Liver (tissue), 9 donors: ENCODE measurements around the gene GPD1L. TPM values are rescaled to one million over a fixed set of nuclear protein-coding genes. Genes with fewer than 3 reads are reported as not detected.

ENCODE experiments used
- DNase-seq: peaks from one replicate; pipeline ENCODE4 v3.0.0-alpha.2; 2017; ENCODE audit warnings: low spot score
- H3K27ac ChIP-seq, 2 donors: one replicate each; pipeline ENCODE4 v1.7.0; 2013; ENCODE audit warnings: inconsistent platforms in 2 of 2, low read length in 2 of 2, control low read depth in 1 of 2, low read depth in 1 of 2, mild to moderate bottlenecking in 1 of 2
- H3K27me3 ChIP-seq, 4 donors: one replicate each; pipeline versions ENCODE4 v1.6.1 to v1.7.0; 2013; ENCODE audit warnings: low read length in 3 of 4, inconsistent platforms in 1 of 4, mild to moderate bottlenecking in 1 of 4, moderate library complexity in 1 of 4; ENCODE audit not compliant: control insufficient read depth in 4 of 4, insufficient read depth in 4 of 4
- H3K36me3 ChIP-seq, 4 donors: one replicate each; pipeline versions ENCODE4 v1.6.1 to v1.7.0; 2013; ENCODE audit warnings: low read length in 3 of 4, mild to moderate bottlenecking in 3 of 4, low read depth in 1 of 4, moderate library complexity in 1 of 4; ENCODE audit not compliant: control insufficient read depth in 4 of 4, insufficient read depth in 3 of 4
- H3K4me1 ChIP-seq, 4 donors: one replicate each; pipeline versions ENCODE4 v1.6.1 to v1.7.0; 2013; ENCODE audit warnings: low read length in 3 of 4, mild to moderate bottlenecking in 3 of 4, moderate library complexity in 1 of 4; ENCODE audit not compliant: control insufficient read depth in 4 of 4, insufficient read depth in 4 of 4
- H3K4me3 ChIP-seq, 3 donors: one replicate each; pipeline versions ENCODE4 v1.6.1 to v1.7.0; 2013; ENCODE audit warnings: low read length in 3 of 3, control low read depth in 1 of 3, low read depth in 1 of 3, mild to moderate bottlenecking in 1 of 3
- H3K9ac ChIP-seq, 2 donors: one replicate each; pipeline ENCODE4 v1.7.0; 2013; ENCODE audit warnings: low read length in 2 of 2, mild to moderate bottlenecking in 2 of 2, moderate library complexity in 2 of 2, control low read depth in 1 of 2, low read depth in 1 of 2
- H3K9me3 ChIP-seq, 4 donors: one replicate each; pipeline versions ENCODE4 v1.6.1 to v1.7.0; 2013; ENCODE audit warnings: low read length in 3 of 4; ENCODE audit not compliant: control insufficient read depth in 4 of 4
- ATF3 ChIP-seq: IDR thresholded peaks from 2 replicates; pipeline ENCODE4 v1.6.1; 2016; ENCODE audit warnings: antibody characterized with exemption
- EGR1 ChIP-seq, 2 donors: IDR thresholded peaks; 2 replicates each; pipeline ENCODE4 v1.6.1; 2016 to 2018; ENCODE audit warnings: antibody characterized with exemption in 2 of 2, low read depth in 2 of 2
- FOXA1 ChIP-seq: IDR thresholded peaks from 2 replicates; pipeline ENCODE4 v1.6.1; 2016; ENCODE audit warnings: antibody characterized with exemption
- FOXA2 ChIP-seq: IDR thresholded peaks from 2 replicates; pipeline ENCODE4 v1.6.1; 2016; ENCODE audit warnings: antibody characterized with exemption
- GABPA ChIP-seq, 2 donors: IDR thresholded peaks in 1 of 2; conservative IDR thresholded peaks in 1 of 2; 2 replicates each; pipeline ENCODE4 v1.6.1; 2016; ENCODE audit warnings: antibody characterized with exemption in 2 of 2, mild to moderate bottlenecking in 1 of 2, moderate library complexity in 1 of 2
- HNF4A ChIP-seq, 2 donors: conservative IDR thresholded peaks; 2 replicates each; pipeline ENCODE4 v1.6.1; 2016; ENCODE audit warnings: antibody characterized with exemption in 2 of 2, mild to moderate bottlenecking in 2 of 2
- HNF4G ChIP-seq: IDR thresholded peaks from 2 replicates; pipeline ENCODE4 v1.6.1; 2016; ENCODE audit warnings: antibody characterized with exemption
- JUND ChIP-seq, 2 donors: IDR thresholded peaks; 2 replicates each; pipeline ENCODE4 v1.6.1; 2016; ENCODE audit warnings: antibody characterized with exemption in 2 of 2
- NR2F2 ChIP-seq: IDR thresholded peaks from 2 replicates; pipeline ENCODE4 v1.6.1; 2016; ENCODE audit warnings: antibody characterized with exemption
- RAD21 ChIP-seq, 2 donors: IDR thresholded peaks; 2 replicates each; pipeline ENCODE4 v1.6.1; 2016; ENCODE audit warnings: antibody characterized with exemption in 2 of 2, mild to moderate bottlenecking in 2 of 2
- REST ChIP-seq: IDR thresholded peaks from 2 replicates; pipeline ENCODE4 v1.6.1; 2016; ENCODE audit warnings: antibody characterized with exemption, mild to moderate bottlenecking
- RXRA ChIP-seq, 2 donors: IDR thresholded peaks; 2 replicates each; pipeline ENCODE4 v1.6.1; 2017 to 2018; ENCODE audit warnings: antibody characterized with exemption in 2 of 2, mild to moderate bottlenecking in 1 of 2
- SP1 ChIP-seq: IDR thresholded peaks from 2 replicates; pipeline ENCODE4 v1.6.1; 2018; ENCODE audit warnings: antibody characterized with exemption, mild to moderate bottlenecking
- TAF1 ChIP-seq: conservative IDR thresholded peaks from 2 replicates; pipeline ENCODE4 v1.6.1; 2016; ENCODE audit warnings: antibody characterized with exemption, mild to moderate bottlenecking
- YY1 ChIP-seq: IDR thresholded peaks from 2 replicates; pipeline ENCODE4 v1.6.1; 2016; ENCODE audit warnings: antibody characterized with exemption, mild to moderate bottlenecking
- ZBTB33 ChIP-seq: IDR thresholded peaks from 2 replicates; pipeline ENCODE4 v1.6.1; 2016; ENCODE audit warnings: antibody characterized with exemption
- WGBS: extraction: QIAGEN DNeasy Blood & Tissue Kit; methylation state at CpG from one replicate; pipeline ENCODE4 v1.1.7; 2013; 5-methylcytosine and 5-hydroxymethylcytosine counted together
- polyA plus RNA-seq, 2 donors: library from polyadenylated mRNA; stranded (reverse) in 1 of 2; unstranded in 1 of 2; fragments of 200-250 nt in 1 of 2; fragments of >200 nt in 1 of 2; fragmentation: Nextera tagmentation in 1 of 2; extraction: Ambion mirVana in 1 of 2; gene quantifications; one replicate each; pipeline versions ENCODE4 v1.2.1 to v1.2.3, GENCODE V29; 2013 to 2015
- total RNA-seq, 2 donors: library from RNA; depleted of rRNA; stranded (reverse); fragments of >200 nt; gene quantifications; one replicate each; pipeline ENCODE4 v1.2.3, GENCODE V29; 2014
- TF ChIP-seq, protein P1 (sequence below): fragments of 150-350 bp; IDR thresholded peaks from 2 replicates; pipeline ENCODE4 v1.5.1; 2017; ENCODE audit warnings: improper control_type of control experiment, low read depth, low read length; ENCODE audit not compliant: missing input control
- donor health status: healthy.
- donor health status: healthy.
- donor health status: healthy.
- donor health status: healthy.
- donor health status: healthy.

The GPD1L gene
- total and polyA plus RNA-seq, 4 donors, result 1.4 to 5.0 (median 3.1) TPM

- H3K27ac ChIP-seq, result no peak overlapping the region
- H3K4me3 ChIP-seq, result no peak overlapping the region
- DNase-seq, result no peak
- TF ChIP-seq SP1 (no peak), HNF4A (conservative IDR thresholded peaks at IDR 0.05) (no peak)
- TF ChIP-seq, protein P1, sequence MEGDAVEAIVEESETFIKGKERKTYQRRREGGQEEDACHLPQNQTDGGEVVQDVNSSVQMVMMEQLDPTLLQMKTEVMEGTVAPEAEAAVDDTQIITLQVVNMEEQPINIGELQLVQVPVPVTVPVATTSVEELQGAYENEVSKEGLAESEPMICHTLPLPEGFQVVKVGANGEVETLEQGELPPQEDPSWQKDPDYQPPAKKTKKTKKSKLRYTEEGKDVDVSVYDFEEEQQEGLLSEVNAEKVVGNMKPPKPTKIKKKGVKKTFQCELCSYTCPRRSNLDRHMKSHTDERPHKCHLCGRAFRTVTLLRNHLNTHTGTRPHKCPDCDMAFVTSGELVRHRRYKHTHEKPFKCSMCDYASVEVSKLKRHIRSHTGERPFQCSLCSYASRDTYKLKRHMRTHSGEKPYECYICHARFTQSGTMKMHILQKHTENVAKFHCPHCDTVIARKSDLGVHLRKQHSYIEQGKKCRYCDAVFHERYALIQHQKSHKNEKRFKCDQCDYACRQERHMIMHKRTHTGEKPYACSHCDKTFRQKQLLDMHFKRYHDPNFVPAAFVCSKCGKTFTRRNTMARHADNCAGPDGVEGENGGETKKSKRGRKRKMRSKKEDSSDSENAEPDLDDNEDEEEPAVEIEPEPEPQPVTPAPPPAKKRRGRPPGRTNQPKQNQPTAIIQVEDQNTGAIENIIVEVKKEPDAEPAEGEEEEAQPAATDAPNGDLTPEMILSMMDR, result no peak
- H3K4me1 ChIP-seq, result no peaks in the 10 kb centered on the region
- no peak overlapping the region for H3K9ac ChIP-seq
- H3K36me3 ChIP-seq, result no peaks in the 10 kb centered on the region
- peaks cover 0 to 11% (median 3%) of the 10 kb centered on the region in 4 donors for H3K27me3 ChIP-seq
- H3K9me3 ChIP-seq, result no peaks in the 10 kb centered on the region
- 89% methylated on average over 6 of the region's 6 CpGs for whole genome bisulfite sequencing
Measured at GRCh38 chr3:32089476-32089875, 16.9 kb upstream of the GPD1L start.

GRCh38 chr3:32093204-32093603 lies 13.2 kb upstream of the GPD1L start:
- Histone ChIP-seq H3K4me3 (no peak overlapping the region), H3K4me1 (no peaks in the 10 kb centered on the region), H3K36me3 (no peaks in the 10 kb centered on the region), H3K27me3 (peaks cover 0 to 7% (median 1%) of the 10 kb centered on the region in 4 donors), H3K9me3 (no peaks in the 10 kb centered on the region), H3K9ac (no peak overlapping the region), H3K27ac (no peak overlapping the region)
- no peak for DNase-seq
- WGBS, result 89% methylated on average over 5 of the region's 5 CpGs
- TF ChIP-seq FOXA1 (no peak), JUND (IDR thresholded peaks at IDR 0.05) (no peak), FOXA2 (no peak), HNF4G (no peak), HNF4A (conservative IDR thresholded peaks at IDR 0.05) (no peak), NR2F2 (no peak), RXRA (IDR thresholded peaks at IDR 0.05) (no peak), ATF3 (no peak), SP1 (no peak), RAD21 (IDR thresholded peaks at IDR 0.05) (no peak), REST (no peak), ZBTB33 (no peak), EGR1 (IDR thresholded peaks at IDR 0.05; ENCODE audit: low read depth in 2 of 2) (no peak), YY1 (no peak), TAF1 (no peak), GABPA (IDR thresholded peaks at IDR 0.05 in 1 of 2, conservative IDR thresholded peaks at IDR 0.05 in 1 of 2) (no peak)
